Bone marrow (tissue), 2 donors: ENCODE measurements around the gene ACAD9.
A peak's percentile ranks its signal among the peaks of the same experiment; 100 is the strongest.
"Not testable (repeated sequence)": the region's sequence is repeated elsewhere in the genome, so short reads cannot be mapped to it uniquely, and the experiment has no call there.

Source experiments
- DNase-seq, 2 donors: peaks; one replicate each; lab custom pipeline; 2025; lab: John Stamatoyannopoulos, UW

The ACAD9 gene

DNA sequence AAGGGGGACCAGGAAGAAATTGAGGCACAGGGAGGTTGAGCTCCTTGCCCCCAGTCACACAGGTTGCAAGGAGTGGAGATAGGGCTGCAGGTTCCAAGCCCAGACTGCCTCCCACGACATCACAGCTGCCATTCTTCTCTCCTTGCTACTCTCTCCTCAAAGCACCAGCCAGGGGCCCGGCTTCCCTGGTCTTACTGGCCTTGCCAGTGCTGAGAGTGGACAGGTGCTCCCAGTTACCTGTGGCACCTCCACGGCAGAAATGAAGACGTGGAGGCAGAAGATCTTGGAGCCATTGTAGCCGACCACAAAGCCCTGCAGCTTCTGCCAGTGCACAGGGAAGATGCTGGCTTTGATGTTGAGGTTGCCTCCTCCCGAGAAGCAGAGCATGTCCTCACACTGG, 17.9 kb upstream of the ACAD9 start:
- no peak for DNase-seq

DNA sequence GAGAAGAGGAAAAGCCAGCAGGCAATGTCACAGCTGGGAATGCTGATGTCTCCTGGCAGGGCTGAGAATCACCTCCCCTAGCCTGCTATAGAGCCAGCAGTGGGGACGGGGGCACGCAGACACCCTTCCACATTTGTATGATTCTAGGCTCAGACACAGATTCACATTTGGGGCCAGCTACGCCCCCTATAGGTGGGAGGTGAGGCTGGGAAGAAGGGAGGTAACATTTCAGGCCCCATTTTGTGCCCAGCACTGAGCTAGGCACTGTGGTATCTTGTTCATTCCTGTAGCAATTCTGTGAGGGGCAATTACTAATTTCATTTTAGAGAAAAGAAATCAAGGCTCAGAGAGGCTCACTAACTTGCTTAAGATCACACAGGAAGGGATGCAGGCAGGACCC, 15.9 kb upstream of the ACAD9 start:
- DNase-seq = no peak

DNA sequence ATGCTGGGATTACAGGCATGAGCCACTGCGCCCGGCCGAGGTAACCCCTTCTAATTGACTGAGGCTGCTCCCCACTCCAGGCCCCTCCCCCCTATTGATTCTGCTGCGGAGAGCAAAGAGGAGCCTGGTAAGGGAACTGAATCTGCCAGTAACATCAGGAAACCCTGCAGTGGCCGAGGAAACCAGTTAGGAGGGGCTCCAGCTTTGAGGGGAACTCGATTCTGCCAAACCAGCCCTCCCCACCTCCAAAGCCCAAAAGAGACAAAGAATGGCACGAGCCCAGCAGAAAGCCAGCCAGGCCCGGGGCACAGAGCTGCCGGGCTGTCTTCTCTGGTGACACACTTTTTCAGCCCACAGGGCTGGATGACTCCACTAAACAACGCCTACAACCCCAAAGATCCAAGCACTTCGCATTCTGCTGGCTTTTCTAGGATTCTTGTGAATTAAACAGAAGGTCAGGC, 15.0 kb upstream of the ACAD9 start:
- no peak for DNase-seq

DNA sequence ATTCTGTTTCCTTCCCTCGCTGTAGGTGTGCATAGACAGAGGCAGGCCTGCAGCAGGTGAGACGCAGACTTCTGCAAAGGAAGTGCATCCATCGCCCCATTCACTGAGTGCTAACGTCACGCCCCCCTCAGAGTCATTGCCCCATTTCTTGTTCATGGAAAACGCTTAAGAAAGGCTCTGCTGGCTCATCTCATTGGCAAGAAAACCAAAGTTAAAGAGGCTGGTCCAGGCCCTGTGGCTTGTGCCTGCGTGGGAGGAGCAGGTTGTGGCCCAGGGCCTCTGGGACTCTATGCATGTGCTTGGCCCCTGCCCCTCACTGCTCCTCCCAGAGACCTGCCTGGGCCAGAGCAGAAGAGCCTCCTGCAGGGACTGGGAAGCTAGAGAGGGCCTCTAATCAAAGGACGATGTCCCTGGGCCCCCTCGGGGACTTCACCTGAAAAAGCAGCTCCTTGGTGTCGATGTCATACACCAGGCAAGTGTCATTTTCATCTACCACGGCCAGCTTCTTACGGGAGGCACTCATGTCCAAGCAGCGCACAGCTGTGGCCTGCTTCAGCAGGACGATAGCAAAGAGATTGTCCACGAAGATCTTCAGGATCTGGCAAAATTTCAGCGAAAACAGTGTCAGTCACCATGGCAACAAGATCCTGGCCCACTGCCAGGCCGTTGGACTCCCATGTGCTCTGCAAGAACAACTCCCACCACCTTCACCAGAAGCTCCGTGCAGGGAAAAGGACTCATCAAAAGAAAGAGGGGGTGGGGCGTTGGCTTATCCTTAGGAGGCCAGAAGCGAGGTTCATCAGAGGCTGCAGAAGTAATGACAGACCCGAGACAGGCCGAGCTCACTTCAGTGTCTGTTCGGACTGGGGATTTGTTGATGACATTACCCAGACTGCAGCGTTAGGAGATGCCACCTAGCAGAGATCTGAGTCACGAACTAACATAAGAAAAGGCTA, 14.3 kb upstream of the ACAD9 start:
- not testable (repeated sequence) for DNase-seq

DNA sequence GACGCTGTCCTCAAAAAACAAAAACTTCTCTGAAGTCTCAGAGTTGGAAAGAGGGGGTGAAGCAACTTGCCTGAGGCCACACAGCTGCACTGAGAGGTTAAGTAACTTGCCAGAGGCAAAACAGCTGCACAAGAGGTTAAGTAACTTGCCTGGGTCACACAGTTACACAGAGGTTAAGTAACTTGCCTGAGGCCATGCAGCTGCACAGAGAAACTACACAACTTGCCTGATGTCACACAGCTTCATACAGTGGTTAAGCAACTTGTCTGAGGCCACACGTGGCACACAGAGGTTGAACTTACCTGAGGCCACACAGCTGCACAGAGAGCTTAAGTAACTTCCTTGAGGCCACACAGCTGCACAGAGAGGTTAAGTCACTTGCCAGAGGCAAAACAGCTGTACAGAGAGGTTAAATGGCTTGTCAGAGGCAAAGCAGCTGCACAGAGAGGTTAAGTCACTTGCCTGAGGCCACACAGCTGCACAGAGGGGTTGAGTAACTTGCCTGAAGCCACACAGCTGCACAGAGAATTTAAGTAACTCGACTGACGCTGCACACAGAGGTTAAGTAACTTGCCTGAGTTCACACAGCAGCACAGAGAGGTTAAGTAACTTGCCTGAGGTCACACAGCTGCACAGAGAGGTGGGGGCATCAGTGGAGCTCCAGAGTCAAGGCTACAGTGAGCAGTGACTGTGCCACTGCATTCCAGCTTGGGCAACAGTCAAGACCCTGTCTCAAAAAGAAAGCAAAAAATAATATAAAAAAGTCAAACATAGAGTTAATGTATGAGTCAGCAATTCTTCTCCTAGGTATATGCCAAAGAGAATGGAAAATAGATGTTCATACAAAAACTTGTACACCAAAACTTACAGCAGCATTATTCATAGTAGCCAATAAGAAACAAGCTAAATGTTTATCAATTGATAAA, 12.0 kb upstream of the ACAD9 start:
- DNase-seq = no peak

DNA sequence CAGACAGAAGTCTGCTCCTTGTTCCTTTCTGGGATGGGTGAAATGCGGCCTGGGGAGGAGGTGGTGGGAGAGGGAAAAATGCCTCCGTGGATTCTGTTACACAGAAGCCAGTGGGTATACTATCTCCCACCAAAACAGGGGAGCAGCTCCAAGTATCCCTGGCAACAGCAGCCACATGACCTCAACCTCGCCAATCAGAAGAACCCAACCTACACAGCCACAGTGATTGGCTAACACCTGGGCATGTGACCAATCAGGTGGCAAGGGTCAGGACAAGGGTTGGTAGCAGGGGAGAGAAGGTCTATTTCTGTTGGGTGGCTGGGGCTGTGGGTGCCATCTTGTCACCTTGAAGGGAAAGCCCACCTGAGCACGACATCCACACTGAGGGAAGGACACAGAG, 9.1 kb upstream of the ACAD9 start:
- no peak for DNase-seq

DNA sequence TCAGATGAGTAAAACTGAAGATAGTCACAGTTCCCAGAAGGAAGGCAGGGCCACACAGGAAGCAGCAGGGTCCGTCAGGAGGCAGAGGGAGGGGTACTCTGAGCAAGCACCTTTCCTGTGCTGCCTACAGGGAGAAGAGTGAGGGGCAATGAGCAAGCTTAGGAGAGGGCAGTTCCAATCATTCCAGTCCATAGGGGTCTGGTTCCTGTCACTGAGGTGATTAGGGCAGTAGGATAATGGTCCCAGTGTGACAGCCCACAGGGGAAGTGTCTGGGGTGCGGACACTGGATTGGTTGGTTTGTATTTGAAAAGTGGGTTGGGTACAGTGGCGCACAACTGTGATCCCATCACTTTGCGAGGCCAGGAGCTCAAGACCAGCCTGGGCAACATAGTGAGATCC, 7.1 kb upstream of the ACAD9 start:
- no peak for DNase-seq

DNA sequence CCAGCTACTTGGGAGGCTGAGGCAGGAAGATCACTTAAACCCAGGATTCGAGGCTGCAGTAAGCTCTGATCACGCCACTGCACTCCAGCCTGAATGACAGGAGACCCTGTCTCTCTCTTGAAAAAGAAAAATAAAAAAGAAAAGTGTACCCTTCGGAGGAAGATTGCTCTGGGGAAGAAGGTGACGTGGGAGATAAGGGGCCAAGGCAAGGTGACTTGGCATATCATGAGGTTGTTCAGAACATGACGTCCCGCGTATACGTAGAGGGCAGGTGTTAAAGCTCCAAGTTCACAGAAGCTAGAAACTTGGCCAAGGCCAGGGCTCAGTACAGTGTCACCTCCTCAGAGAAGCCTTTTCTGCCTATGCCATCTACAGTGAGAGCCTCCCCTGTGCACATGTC, 6.7 kb upstream of the ACAD9 start:
- no peak for DNase-seq

DNA sequence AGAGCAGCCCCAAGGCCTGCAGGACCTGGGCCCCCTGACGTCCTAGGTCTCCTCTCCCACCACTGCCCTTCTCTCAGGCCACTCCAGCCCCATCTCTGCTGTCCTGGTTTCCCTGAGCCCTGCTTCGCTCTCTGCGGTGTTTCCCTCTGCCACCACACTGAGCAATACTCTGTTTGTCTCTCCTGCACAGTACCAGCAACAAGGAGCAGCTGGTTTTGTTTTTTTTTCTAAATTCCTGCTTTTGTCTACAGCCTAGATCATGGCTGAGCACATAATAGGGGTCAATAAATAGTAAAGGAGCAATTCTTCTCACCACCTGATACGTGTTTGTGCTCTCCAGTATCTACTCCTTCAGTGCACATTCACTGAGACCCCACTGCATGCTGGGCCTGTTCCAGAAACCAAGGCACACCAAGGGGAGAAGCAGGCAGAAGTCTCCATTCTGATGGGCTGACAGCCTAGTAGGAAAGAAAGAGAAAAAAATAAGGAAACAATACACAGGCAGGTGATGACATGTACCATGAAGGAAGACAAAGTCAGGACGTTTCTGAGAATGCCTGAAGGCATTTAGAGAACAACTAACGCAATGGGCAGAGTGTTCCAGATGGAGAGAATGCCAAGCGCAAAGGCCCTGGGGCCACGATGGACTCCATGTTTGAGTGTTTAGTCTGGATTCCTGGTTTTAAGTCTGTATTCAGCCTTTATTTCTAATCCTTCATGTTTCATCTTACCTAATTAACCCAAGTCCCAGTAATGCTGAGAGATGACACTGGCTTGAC, 6.0 kb upstream of the ACAD9 start:
- no peak for DNase-seq

DNA sequence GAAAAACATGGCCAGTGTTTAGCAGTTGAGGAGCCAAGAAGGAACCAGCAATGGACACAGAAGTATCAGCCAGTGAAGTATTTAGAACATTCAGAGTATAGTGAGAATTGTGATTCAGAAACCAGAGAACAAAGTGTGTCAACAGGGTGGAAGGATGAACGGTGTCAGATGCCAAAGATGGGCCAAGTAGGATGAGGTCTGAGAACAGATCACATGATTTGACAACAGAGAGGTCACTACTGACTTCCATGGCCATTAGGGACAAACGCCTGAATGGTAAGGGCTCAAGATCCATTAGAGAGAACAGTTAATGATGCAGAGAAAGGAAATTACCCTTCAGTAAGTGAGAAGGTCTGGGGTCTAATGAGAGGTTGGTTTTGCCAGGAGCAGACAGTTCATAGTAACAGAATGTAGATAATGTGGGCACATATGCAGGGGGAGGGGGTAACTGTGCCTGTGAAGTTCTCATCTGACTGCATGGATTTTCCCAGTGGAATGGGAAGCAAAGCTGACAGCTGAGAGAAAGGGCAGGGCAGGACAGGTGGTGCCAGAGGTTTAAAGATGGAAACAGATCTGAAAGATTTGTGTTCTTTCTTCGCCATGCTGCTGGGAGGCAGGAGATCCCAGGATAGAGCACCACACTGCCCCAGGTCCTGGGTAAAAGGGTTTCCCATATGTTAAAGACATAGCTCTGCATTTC, 4.8 kb upstream of the ACAD9 start:
- no peak for DNase-seq

DNA sequence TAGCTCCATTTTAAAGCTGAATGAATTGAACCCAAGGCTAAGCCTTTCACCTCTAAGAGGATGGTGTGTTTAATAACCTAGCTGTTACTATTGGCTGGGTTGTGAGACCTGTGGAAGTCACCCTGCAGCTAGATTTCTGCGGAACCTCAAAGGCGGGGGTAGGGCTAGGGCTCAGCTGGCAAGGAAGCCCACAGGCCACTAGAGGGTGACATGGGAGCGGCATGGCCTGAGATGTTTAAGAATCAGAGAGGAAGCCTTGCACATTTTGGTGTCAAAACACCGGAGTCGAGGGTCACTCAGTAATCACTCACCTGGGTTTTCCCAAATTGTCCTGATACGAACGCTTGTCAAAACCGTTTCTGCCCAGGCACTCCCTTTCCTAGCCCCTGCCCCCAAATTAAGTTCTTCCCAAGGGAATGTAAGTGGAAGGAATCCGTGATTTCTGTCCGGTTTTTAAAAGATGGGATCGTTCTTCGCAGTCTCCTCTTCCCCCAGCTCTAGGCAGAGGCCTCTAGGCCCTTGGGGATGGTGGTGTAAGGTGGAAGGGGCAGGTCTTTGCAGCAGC, 3.8 kb upstream of the ACAD9 start:
- peak in 1 of 2 donors; percentile 59 for DNase-seq

DNA sequence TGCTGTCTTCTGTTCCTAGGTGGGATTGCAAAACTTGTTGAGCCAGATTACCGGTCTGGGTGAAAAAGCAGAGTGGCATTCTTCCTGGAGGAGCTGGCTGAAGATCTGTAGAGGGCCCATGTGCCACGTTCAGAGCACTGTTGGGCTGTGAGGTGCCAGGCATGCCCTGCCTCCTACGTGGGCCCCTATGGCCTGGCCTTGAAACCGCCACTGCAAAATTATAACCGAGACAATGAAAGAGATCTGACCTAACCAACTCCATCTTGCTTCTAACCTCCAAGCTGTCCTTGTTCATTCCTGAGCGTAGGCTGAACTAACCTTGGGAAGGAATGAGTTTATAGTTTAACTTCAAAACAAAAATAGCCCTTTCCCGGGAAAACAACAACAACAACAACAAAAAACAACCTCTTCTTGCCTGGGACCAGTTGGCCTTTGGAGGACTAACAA, 1.4 kb upstream of the ACAD9 start:
- no peak for DNase-seq

DNA sequence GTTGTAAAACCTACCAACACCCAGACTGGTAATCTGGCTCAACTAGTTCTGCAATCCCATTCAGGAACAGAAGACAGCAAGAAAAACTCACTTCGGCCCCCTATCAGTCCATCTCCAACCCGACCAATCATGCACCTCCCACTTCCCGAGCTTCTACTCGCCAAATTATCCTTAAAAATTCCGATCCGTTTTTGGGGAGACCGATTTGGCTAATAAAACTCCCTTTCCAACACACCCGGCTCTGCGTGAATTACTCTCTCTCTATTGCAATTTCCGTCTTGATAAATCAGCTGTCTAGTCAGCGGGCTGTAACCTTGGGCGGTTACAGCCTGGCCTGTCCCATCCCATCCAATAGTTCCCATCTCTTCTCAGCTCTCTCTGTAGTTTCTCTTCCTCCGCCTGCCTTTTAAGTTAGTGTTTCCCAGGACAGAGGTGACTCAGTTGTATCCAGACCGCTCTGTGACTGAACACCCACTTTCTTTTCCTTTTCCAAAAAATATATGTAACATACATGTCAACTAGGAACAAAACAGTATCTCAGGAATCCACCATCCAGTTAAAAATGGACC, 780 bp upstream of the ACAD9 start:
- peak in 1 of 2 donors; percentile 45 for DNase-seq

DNA sequence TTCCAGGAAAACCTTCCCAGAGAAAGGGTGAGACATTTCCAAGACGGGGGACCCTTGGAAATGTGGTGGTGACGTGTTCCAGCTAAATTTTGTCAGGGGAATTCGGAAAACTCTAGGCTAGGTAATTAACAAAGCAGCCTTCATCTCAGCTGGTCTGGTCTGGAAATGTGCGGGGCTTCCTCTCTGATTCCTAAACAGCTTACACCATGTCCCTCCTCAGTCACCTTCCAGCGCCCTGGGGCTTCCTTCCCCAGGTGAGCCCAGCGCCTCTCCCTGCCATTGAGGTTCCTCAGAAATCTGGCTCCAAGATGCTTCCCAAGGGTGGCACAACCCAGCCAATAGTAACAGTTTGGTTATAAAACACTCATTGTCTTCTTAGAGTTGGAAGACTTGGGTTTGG, 571 bp downstream of the ACAD9 start:
- no peak for DNase-seq

DNA sequence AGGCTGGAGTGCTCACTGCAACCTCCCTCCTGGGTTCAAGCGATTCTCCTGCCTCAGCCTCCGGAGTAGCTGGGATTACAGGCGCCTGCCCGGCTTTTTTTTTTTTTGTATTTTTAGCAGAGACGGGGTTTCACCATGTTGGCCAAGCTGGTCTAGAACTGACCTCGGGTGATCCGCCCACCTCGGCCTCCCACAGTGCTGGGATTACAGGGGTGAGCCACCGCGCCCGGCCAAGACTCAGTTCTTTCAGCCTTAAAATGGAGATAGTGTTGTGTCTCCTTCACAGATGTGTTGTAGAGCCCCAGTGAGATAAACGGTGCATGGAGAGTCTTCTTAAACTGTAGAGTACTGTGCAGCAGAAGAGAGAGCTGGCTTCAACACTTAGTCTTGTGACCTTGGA, 1.0 kb downstream of the ACAD9 start:
- not testable (repeated sequence) for DNase-seq

DNA sequence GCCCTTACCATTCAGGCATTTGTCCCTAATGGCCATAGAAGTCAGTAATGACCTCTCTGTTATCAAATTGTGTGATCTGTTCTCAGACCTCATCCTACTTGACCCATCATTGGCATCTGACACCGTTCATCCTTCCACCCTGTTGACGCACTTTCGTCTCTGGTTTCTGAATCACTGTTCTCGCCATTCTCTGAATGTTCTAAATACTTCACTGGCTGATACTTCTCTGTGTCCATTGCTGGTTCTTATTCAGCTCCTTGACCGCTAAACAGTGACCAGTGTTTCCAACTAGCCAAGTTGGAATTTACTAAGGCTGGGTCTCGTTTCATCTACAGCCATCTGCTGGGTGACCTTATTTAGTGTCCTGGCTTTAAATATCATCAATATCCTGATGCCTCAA, 2.2 kb downstream of the ACAD9 start:
- no peak for DNase-seq

DNA sequence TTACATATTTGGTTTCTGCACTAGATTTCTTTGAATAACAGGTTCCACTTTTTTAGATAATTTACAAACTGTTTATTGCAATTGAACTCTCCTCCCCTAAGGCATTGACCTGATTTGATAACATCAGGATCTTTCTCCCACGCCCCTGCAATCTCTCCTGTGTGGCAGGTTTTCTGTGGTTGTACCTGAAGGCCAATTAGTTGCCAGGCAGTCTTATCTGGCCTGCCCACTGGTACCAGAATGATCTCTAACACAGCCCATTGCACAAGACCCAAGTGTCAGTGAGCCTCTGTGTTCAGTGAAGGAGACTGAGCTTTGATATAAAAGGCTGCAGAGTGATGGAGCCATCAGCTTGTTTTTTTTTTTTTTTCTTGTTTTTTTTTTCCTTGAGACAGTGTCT, 3.3 kb downstream of the ACAD9 start:
- no peak for DNase-seq

DNA sequence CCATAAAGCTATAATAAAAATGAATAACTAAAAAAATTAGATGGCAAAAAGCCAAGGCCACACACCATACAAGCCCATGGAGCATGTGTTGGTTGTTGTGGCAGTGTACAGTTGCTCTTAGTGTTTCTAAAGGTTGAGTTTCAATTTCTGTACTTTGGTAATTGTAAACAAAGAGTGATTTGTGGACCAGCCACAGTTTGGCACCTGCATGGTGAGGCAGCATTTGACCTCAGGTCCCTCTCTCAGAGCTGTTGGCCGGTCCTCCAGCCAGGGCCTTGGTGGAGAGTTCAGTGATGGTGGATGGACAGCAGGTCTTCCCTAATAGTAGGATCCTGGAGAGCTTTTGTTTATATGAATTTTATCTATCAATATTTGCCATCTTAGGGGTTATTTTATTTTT, 5.6 kb downstream of the ACAD9 start:
- DNase-seq = no peak

DNA sequence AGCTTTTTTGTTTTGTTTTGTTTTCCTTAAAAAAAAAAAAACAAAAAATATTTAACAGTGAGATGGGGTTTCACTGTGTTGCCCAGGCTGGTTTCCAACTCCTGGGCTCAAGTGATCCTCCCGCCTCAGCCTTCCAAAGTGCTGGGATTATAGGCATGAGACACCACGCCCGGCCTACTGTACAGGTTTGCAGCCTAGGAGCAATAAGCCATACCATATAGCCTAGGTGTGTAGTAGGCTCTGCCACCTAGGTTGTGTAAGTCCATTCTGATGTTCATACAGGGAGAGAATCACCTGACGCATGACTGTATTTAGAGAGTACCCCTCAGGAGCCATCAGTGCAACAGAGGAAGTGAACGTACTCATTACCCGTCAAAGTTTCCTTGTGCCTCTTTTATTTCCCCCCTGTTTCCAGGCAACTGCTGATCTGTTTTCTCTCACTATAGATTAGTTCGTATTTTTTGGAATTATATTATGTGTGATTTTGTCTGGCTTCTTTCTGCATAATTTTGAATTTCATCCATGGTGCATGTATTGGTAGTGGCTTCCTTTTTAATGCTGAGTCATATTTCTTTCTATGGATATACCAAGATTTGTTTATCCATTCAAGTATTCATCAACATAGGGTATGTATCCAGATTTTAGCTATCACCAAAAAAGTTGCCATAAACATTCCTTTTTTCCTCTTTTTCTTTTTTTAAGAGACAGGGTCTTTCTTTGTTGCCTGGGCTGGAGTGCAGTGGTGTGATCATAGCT, 9.9 kb downstream of the ACAD9 start:
- no peak for DNase-seq
